GM23338 (cell line): ENCODE measurements around the gene GOLGA1. TPM values are rescaled to one million over a fixed set of nuclear protein-coding genes. Genes with fewer than 3 reads are reported as not detected.

Experiments used
- ATAC-seq: fragments of 200-7000 bp; cut with Tn5 transposase; 3 replicates; pipeline ENCODE4 v1.9.1; 2020
- DNase-seq: peaks from one replicate; pipeline ENCODE4 v3.0.0-alpha.2; 2015; ENCODE audit warnings: low spot score
- H2AFZ ChIP-seq: fragments of 200-600 bp; sonication (generic); 2 replicates; pipeline ENCODE4 v1.8.0; 2016; ENCODE audit warnings: antibody characterized with exemption, mild to moderate bottlenecking, moderate library complexity
- H3F3A ChIP-seq: fragments of 200-600 bp; sonication (generic); replicated peaks from 2 replicates; pipeline ENCODE4 v1.8.0; 2017; ENCODE audit warnings: antibody characterized with exemption, mixed run types, low read depth
- H3K27ac ChIP-seq: fragments of 200-600 bp; sonication (generic); 2 replicates; pipeline ENCODE4 v1.6.1; 2016; ENCODE audit warnings: low read depth
- H3K27me3 ChIP-seq: fragments of 200-600 bp; sonication (generic); 2 replicates; pipeline ENCODE4 v1.8.0; 2016; ENCODE audit warnings: mild to moderate bottlenecking, mixed run types, moderate library complexity; ENCODE audit not compliant: insufficient read depth
- H3K36me3 ChIP-seq: fragments of 200-600 bp; sonication (generic); 2 replicates; pipeline ENCODE4 v1.8.0; 2016; ENCODE audit warnings: mild to moderate bottlenecking; ENCODE audit not compliant: insufficient read depth
- H3K4me1 ChIP-seq: fragments of 200-600 bp; sonication (generic); 2 replicates; pipeline ENCODE4 v1.8.0; 2016; ENCODE audit warnings: mild to moderate bottlenecking, moderate library complexity; ENCODE audit not compliant: insufficient read depth
- H3K4me2 ChIP-seq: fragments of 200-600 bp; sonication (generic); 2 replicates; pipeline ENCODE4 v1.7.1; 2017; ENCODE audit warnings: mixed run types
- H3K4me3 ChIP-seq: fragments of 200-600 bp; sonication (generic); 2 replicates; pipeline ENCODE4 v1.6.1; 2016; ENCODE audit warnings: mixed run types
- H3K79me2 ChIP-seq: fragments of 200-600 bp; sonication (generic); replicated peaks from 2 replicates; pipeline ENCODE4 v1.8.0; 2017; ENCODE audit warnings: mild to moderate bottlenecking; ENCODE audit not compliant: insufficient read depth
- H3K9me2 ChIP-seq: fragments of 200-600 bp; sonication (generic); 2 replicates; pipeline ENCODE4 v1.8.0; 2017; ENCODE audit not compliant: insufficient read depth
- H4K20me1 ChIP-seq: fragments of 200-600 bp; sonication (generic); replicated peaks from 2 replicates; pipeline ENCODE4 v1.8.0; 2017; ENCODE audit warnings: mild to moderate bottlenecking; ENCODE audit not compliant: insufficient read depth
- H3K27ac Mint-ChIP-seq: 2 replicates; pipeline ENCODE4 v1.8.0; 2020; ENCODE audit warnings: inconsistent platforms, mild to moderate bottlenecking, moderate library complexity, mixed read lengths
- H3K27me3 Mint-ChIP-seq: 3 replicates; pipeline ENCODE4 v1.8.0; 2022; ENCODE audit warnings: low read depth, mild to moderate bottlenecking, moderate library complexity, mixed read lengths, inconsistent platforms; ENCODE audit not compliant: insufficient read depth, poor library complexity
- H3K36me3 Mint-ChIP-seq: 3 replicates; pipeline ENCODE4 v1.8.0; 2021; ENCODE audit warnings: low read depth, mild to moderate bottlenecking, inconsistent platforms, moderate library complexity, mixed read lengths
- H3K4me1 Mint-ChIP-seq: 3 replicates; pipeline ENCODE4 v1.8.0; 2020; ENCODE audit warnings: mild to moderate bottlenecking, inconsistent platforms, mixed read lengths
- H3K4me3 Mint-ChIP-seq: 3 replicates; pipeline ENCODE4 v1.8.0; 2021; ENCODE audit warnings: moderate library complexity, mild to moderate bottlenecking, inconsistent platforms, mixed read lengths
- H3K9me3 Mint-ChIP-seq: 3 replicates; pipeline ENCODE4 v1.8.0; 2020; ENCODE audit warnings: moderate library complexity, mild to moderate bottlenecking, inconsistent platforms, mixed read lengths
- CTCF ChIP-seq, 2 experiments: fragments of 200-600 bp in 1 of 2; sonication (generic) in 1 of 2; conservative IDR thresholded peaks; 2 replicates each; pipeline versions ENCODE4 v1.5.1 to v1.6.1; 2016 to 2017; ENCODE audit warnings: antibody characterized with exemption in 2 of 2, low read depth in 2 of 2, mild to moderate bottlenecking in 2 of 2, moderate library complexity in 1 of 2
- JUNB ChIP-seq: IDR thresholded peaks from one replicate; pipeline ENCODE4 v1.6.1; 2016; ENCODE audit warnings: antibody characterized with exemption; ENCODE audit not compliant: unreplicated experiment
- NANOG ChIP-seq: IDR thresholded peaks from 2 replicates; pipeline ENCODE4 v1.6.1; 2016; ENCODE audit warnings: antibody characterized with exemption, borderline replicate concordance
- POLR2AphosphoS5 ChIP-seq: IDR thresholded peaks from 2 replicates; pipeline ENCODE4 v1.6.1; 2016; ENCODE audit warnings: antibody characterized with exemption, low read depth
- REST ChIP-seq: IDR thresholded peaks from one replicate; pipeline ENCODE4 v1.6.1; 2018; ENCODE audit warnings: antibody characterized with exemption; ENCODE audit not compliant: unreplicated experiment
- STAT1 ChIP-seq: IDR thresholded peaks from one replicate; pipeline ENCODE4 v1.6.1; 2016; ENCODE audit warnings: antibody characterized with exemption; ENCODE audit not compliant: unreplicated experiment
- ZNF462 ChIP-seq: fragments of 250-450 bp; sonication (Bioruptor Pico); IDR thresholded peaks from 2 replicates; pipeline ENCODE4 v1.5.0; 2020; ENCODE audit warnings: mild to moderate bottlenecking, moderate library complexity
- polyA plus RNA-seq: library from polyadenylated mRNA; unstranded; fragments of >200 nt; fragmentation: Nextera tagmentation; extraction: Ambion mirVana; gene quantifications from 2 replicates; pipeline ENCODE4 v1.2.1, GENCODE V29; 2016
- total RNA-seq: library from RNA; depleted of rRNA; stranded (reverse); fragments of >200 nt; shearing (Covaris generic); gene quantifications from 2 replicates; pipeline ENCODE4 v1.2.3, GENCODE V29; 2014

The GOLGA1 gene
- total and polyA plus RNA-seq, 2 experiments from 2014 or later: 6.1 to 8.0 TPM

- no peak for TF ChIP-seq JUNB
- no peak for TF ChIP-seq NANOG
- no peak for TF ChIP-seq REST
Measured at GRCh38 chr9:124913378-124913777, 27.5 kb downstream of the GOLGA1 start (continued).

- no peaks in the 10 kb centered on the region for H4K20me1 ChIP-seq
- H3K9me2 ChIP-seq: no peaks in the 10 kb centered on the region
- H3K4me1 ChIP-seq: no peaks in the 10 kb centered on the region
- H2AFZ ChIP-seq: no peak overlapping the region
- H3K4me3 ChIP-seq: no peak overlapping the region
- ATAC-seq (no peak), DNase-seq (no peak)
- Mint-ChIP-seq H3K4me1 (no peaks in the 10 kb centered on the region), H3K4me3 (no peak overlapping the region), H3K27ac (no peak overlapping the region), H3K9me3 (no peaks in the 10 kb centered on the region), H3K36me3 (peaks cover 6% of the 10 kb centered on the region; the same call in 1 of the 3 replicates), H3K27me3 (peaks cover 2% of the 10 kb centered on the region)
- H3K36me3 ChIP-seq: no peaks in the 10 kb centered on the region
- H3F3A ChIP-seq: 0 out of 2 replicates have a peak, but pooled peaks cover 4% of the 10 kb centered on the region
- TF ChIP-seq POLR2AphosphoS5 (no peak), STAT1 (no peak)
- no peaks in the 10 kb centered on the region for H3K79me2 ChIP-seq
- no peak overlapping the region for H3K27ac ChIP-seq
- no peak overlapping the region for H3K4me2 ChIP-seq
- H3K27me3 ChIP-seq: no peaks in the 10 kb centered on the region
Measured at GRCh38 chr9:124911766-124912165, 29.1 kb downstream of the GOLGA1 start.

- Histone ChIP-seq H3K9me2 (no peaks in the 10 kb centered on the region), H3K36me3 (no peaks in the 10 kb centered on the region), H3K4me3 (no peak overlapping the region), H3K79me2 (no peaks in the 10 kb centered on the region), H3F3A (no peaks in the 10 kb centered on the region), H3K27me3 (no peaks in the 10 kb centered on the region), H3K27ac (0 out of 2 replicates have a peak overlapping the region, but pooled peaks have one; percentile 22), H2AFZ (no peak overlapping the region), H4K20me1 (no peaks in the 10 kb centered on the region), H3K4me2 (no peak overlapping the region), H3K4me1 (no peaks in the 10 kb centered on the region)
- TF ChIP-seq ZNF462 (CRISPR knock-in tag) (no peak), CTCF (conservative IDR thresholded peaks at IDR 0.05; ENCODE audit: low read depth in 2 of 2) (no peak)
- no peak for DNase-seq
- no peak for ATAC-seq
- H3K27me3 Mint-ChIP-seq: peaks cover 2% of the 10 kb centered on the region
- H3K27ac Mint-ChIP-seq: no peak overlapping the region
- H3K36me3 Mint-ChIP-seq: peaks cover 6% of the 10 kb centered on the region; the same call in 1 of the 3 replicates
- no peaks in the 10 kb centered on the region for H3K4me1 Mint-ChIP-seq
- no peak overlapping the region for H3K4me3 Mint-ChIP-seq
- no peaks in the 10 kb centered on the region for H3K9me3 Mint-ChIP-seq
Measured at GRCh38 chr9:124908098-124908497, 32.8 kb downstream of the GOLGA1 start.
